Activated CD4-positive, alpha-beta T cell treated with anti-CD3 and anti-CD28 coated beads, Interleukin-10, Interleukin-2, amounts not matched to agents 100 ng/mL and 50 ng/mL, durations not matched to agents 16 hours and 8 hours (primary cell): ENCODE measurements around the gene EIF6.
"Not testable (repeated sequence)": the region's sequence is repeated elsewhere in the genome, so short reads cannot be mapped to it uniquely, and the experiment has no call there.

Experiments used
- DNase-seq: peaks from one replicate; pipeline ENCODE4 v3.0.0-alpha.2; 2020

Gene EIF6

GRCh38 chr20:35254448-35254999 lies 30.0 kb downstream of the EIF6 start:
- DNase-seq = no peak

GRCh38 chr20:35253010-35253409 lies 31.6 kb downstream of the EIF6 start:
- DNase-seq = no peak

- DNase-seq = not testable (repeated sequence)
These were observed 32.0 kb downstream of the EIF6 start for GRCh38 chr20:35252598-35252997.

GRCh38 chr20:35252037-35252461 lies 32.5 kb downstream of the EIF6 start:
- peak; percentile 80 for DNase-seq

GRCh38 chr20:35251613-35251940 lies 33.0 kb downstream of the EIF6 start:
- DNase-seq = no peak

- DNase-seq = no peak
These were observed 35.7 kb downstream of the EIF6 start for GRCh38 chr20:35248641-35249475.

GRCh38 chr20:35246723-35247122 lies 37.8 kb downstream of the EIF6 start:
- no peak for DNase-seq

- DNase-seq = no peak
These were observed 40.6 kb downstream of the EIF6 start for GRCh38 chr20:35243986-35244385.

GRCh38 chr20:35243317-35243716 lies 41.3 kb downstream of the EIF6 start:
- DNase-seq = no peak

GRCh38 chr20:35240811-35241293 lies 43.7 kb downstream of the EIF6 start:
- no peak for DNase-seq

GRCh38 chr20:35240083-35240810 lies 44.3 kb downstream of the EIF6 start:
- no peak for DNase-seq

- DNase-seq = no peak
These were observed 45.8 kb downstream of the EIF6 start for GRCh38 chr20:35238735-35239134.

GRCh38 chr20:35238170-35238569 lies 46.4 kb downstream of the EIF6 start:
- no peak for DNase-seq

GRCh38 chr20:35237486-35237885 lies 47.1 kb downstream of the EIF6 start:
- no peak for DNase-seq

GRCh38 chr20:35235881-35236280 lies 48.7 kb downstream of the EIF6 start:
- DNase-seq = no peak

GRCh38 chr20:35232575-35232974 lies 52.0 kb downstream of the EIF6 start:
- no peak for DNase-seq
